ENCODE measurements around the gene SAYSD1. TPM values are rescaled to one million over a fixed set of nuclear protein-coding genes. Genes with fewer than 3 reads are reported as not detected.
"Not testable (repeated sequence)": the region's sequence is repeated elsewhere in the genome, so short reads cannot be mapped to it uniquely, and the experiment has no call there.

The SAYSD1 gene
- total and polyA plus RNA-seq, 9 donors = 10.1 to 12.9 (median 11.5) TPM

DNA sequence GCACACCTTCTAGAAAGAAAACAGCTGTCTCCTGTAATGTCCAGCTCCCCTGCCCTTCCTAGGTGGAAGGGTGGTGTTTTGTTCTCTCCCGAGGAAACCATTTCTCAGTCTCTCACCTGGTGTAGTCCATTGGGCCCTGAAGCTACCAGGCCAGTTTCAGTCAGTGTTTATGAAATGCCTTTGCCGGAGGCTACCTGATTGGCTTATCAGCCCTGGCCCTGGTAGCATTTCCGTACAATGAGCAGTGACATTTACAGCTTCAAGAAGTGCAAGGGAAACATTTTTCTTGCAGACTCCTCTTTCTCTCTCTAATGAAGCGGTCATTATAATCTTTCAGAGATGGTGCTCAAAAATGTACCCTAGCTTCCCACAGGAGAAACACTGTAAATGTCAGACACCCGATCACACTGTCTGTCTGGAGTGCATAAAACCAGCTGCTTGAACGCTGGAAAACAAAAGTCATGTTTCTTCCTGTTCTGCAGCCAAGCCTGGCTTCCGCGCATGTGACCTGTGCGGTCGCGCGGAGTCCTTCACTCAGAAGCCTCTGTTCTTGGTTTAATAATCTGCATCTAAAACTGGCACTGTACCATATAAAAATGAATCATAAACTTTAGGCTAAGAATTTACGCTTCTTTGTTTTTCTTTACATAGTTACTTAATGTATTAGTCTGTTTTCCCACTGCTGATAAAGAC, 28.4 kb upstream of the SAYSD1 start:
- Histone ChIP-seq H3K4me1 (ENCODE audit: control insufficient read depth, insufficient read depth, low read length) (no peaks in the 10 kb centered on the region), H3K4me3 (ENCODE audit: low read length) (no peak overlapping the region), H3K9me3 (replicated peaks; ENCODE audit: control insufficient read depth, low read depth, low read length) (no peaks in the 10 kb centered on the region), H3K27me3 (ENCODE audit: control insufficient read depth, insufficient read depth, low read length) (no peaks in the 10 kb centered on the region), H3K36me3 (ENCODE audit: control insufficient read depth, insufficient read depth, low read length) (no peaks in the 10 kb centered on the region), H3K27ac (ENCODE audit: low read length) (no peak overlapping the region)
- peak; percentile 5 for DNase-seq
- 45% methylated on average over 5 of the region's 13 CpGs for WGBS (ENCODE audit: insufficient coverage)

DNA sequence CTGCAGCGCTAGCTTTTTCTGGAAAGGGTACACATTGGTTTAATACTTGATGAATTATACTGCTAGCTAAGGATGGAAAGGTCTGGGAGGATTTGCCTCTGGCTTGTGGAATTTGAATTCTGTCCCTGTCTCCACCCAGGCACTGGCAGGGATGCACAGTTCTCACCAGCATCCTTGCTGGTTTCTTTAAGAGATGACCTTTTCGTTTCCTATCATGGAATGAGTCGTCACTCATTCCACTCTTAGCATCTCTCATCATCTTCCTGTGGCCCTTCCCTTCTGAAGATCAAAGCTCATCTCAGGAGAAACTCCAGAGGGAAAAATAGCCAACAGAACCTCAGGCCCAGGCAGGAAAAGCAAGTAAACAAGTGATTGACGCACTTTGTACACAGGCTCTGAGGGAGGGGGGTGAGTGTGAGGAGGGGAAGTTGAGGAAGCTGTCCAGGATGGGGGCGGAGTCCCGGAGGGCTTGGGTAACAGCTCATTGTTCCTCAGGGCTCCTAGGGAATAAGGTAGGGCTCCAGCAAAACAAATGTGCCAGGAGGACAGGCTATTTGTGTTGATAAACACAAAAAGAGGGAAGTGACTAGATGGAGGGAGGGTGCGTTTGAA, 25.7 kb upstream of the SAYSD1 start:
- DNase-seq = peak; percentile 2
- Histone ChIP-seq H3K4me1 (ENCODE audit: control insufficient read depth, insufficient read depth, low read length) (no peaks in the 10 kb centered on the region), H3K27me3 (ENCODE audit: control insufficient read depth, insufficient read depth, low read length) (no peaks in the 10 kb centered on the region), H3K4me3 (ENCODE audit: low read length) (no peak overlapping the region), H3K36me3 (ENCODE audit: control insufficient read depth, insufficient read depth, low read length) (no peaks in the 10 kb centered on the region), H3K9me3 (replicated peaks; ENCODE audit: control insufficient read depth, low read depth, low read length) (peaks cover 2% of the 10 kb centered on the region), H3K27ac (ENCODE audit: low read length) (no peak overlapping the region)
- WGBS (ENCODE audit: insufficient coverage) = 70% methylated on average over 4 of the region's 7 CpGs

DNA sequence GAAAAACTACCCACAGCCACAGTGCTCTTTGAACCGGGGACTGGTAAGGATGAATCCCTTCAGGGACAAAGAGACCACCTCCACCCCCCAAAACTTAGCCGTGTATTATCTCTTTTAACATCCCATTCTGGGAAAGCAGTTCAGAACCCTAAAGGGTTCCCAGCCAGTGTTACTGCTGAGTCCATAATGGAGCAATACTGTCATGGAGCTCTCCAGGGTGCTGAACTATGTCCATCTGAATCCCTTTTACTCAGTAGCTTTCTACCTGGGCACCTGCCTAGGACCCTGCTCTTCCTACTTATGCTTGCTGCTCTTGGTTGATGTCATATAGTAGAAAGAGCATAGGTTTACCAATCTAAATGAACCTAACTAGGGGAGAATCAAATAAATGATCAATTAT, 22.3 kb upstream of the SAYSD1 start:
- Histone ChIP-seq H3K27me3 (ENCODE audit: control insufficient read depth, insufficient read depth, low read length) (no peaks in the 10 kb centered on the region), H3K27ac (ENCODE audit: low read length) (no peak overlapping the region), H3K9me3 (replicated peaks; ENCODE audit: control insufficient read depth, low read depth, low read length) (peaks cover 2% of the 10 kb centered on the region), H3K4me3 (ENCODE audit: low read length) (no peak overlapping the region), H3K4me1 (ENCODE audit: control insufficient read depth, insufficient read depth, low read length) (no peaks in the 10 kb centered on the region), H3K36me3 (ENCODE audit: control insufficient read depth, insufficient read depth, low read length) (no peaks in the 10 kb centered on the region)
- 0% methylated on average over 1 of the region's 2 CpGs for WGBS (ENCODE audit: insufficient coverage)
- peak; percentile 73 for DNase-seq

DNA sequence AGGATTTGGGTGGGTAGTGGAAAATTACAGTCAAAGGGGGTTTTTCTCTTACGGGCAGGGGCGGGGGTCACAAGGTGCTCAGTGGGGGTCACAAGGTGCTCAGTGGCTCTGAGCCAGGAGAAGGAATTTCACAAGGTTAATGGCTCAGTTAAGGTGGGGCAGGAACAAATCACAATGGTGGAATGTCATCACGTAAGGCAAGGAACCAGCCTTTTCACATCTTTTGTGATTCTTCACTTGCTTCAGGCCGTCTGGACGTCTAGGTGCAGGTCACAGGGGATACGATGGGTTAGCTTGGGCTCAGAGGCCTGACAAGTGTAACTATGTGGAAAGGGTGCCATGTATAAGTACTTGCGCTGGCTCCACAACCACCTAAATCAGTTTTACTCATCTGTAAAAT, 21.2 kb upstream of the SAYSD1 start:
- not testable (repeated sequence) for H3K36me3 ChIP-seq (ENCODE audit: control insufficient read depth, insufficient read depth, low read length); H3K27me3 ChIP-seq (ENCODE audit: control insufficient read depth, insufficient read depth, low read length); DNase-seq; H3K4me3 ChIP-seq (ENCODE audit: low read length); H3K4me1 ChIP-seq (ENCODE audit: control insufficient read depth, insufficient read depth, low read length); H3K9me3 ChIP-seq (replicated peaks; ENCODE audit: control insufficient read depth, low read depth, low read length); H3K27ac ChIP-seq (ENCODE audit: low read length)
- WGBS (ENCODE audit: insufficient coverage) = 84% methylated on average over 2 of the region's 7 CpGs

DNA sequence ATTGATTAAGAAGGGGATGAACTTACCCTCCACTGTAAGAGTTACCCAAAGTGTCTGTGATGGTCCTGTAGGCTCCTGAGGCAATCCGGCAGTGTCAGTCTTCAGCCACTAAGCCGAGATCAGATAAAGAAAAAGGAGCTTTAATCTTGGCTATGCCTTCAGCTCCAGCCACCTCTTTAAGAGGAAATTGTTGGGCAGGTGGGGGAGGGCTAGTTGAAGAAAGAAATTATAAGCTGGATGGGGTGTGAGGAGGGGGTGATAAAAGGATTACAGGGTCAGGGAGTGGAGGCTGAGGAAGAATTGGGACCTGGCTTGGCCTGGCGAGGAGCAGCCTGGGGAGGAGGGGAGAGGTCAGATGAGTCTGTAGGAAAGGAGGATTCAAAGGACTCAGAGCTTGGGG, 19.8 kb upstream of the SAYSD1 start:
- H3K9me3 ChIP-seq (replicated peaks; ENCODE audit: control insufficient read depth, low read depth, low read length); H3K27me3 ChIP-seq (ENCODE audit: control insufficient read depth, insufficient read depth, low read length); H3K4me3 ChIP-seq (ENCODE audit: low read length); H3K27ac ChIP-seq (ENCODE audit: low read length); H3K4me1 ChIP-seq (ENCODE audit: control insufficient read depth, insufficient read depth, low read length); H3K36me3 ChIP-seq (ENCODE audit: control insufficient read depth, insufficient read depth, low read length); DNase-seq: not testable (repeated sequence)
- WGBS (ENCODE audit: insufficient coverage) = 47% methylated on average over 1 of the region's 3 CpGs

DNA sequence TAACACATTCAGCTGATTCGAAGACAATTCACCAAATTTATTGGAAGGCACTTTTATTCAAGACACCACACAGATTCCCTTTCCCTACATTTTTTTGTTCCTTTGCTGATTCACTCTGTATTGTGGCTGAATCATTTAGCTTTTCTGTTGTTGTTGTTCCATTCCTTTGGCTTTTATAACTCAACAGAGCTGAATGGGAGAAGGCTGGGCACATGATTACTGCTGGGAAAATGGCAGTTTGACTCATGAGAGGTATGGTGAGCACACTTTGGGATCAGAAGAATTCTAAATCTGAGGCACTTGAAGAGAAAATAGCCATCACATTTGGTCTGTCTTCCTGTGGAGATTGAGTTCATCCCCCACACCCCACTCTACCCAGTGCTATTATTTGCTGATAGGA, 15.7 kb upstream of the SAYSD1 start:
- no peak overlapping the region for H3K27ac ChIP-seq (ENCODE audit: low read length)
- DNase-seq = no peak
- no CpG with 5 or more reads among the region's 1 CpG for WGBS (ENCODE audit: insufficient coverage)
- H3K36me3 ChIP-seq (ENCODE audit: control insufficient read depth, insufficient read depth, low read length) = no peaks in the 10 kb centered on the region
- H3K4me1 ChIP-seq (ENCODE audit: control insufficient read depth, insufficient read depth, low read length) = no peaks in the 10 kb centered on the region
- H3K4me3 ChIP-seq (ENCODE audit: low read length) = no peak overlapping the region
- H3K9me3 ChIP-seq (replicated peaks; ENCODE audit: control insufficient read depth, low read depth, low read length) = no peaks in the 10 kb centered on the region
- H3K27me3 ChIP-seq (ENCODE audit: control insufficient read depth, insufficient read depth, low read length) = no peaks in the 10 kb centered on the region

DNA sequence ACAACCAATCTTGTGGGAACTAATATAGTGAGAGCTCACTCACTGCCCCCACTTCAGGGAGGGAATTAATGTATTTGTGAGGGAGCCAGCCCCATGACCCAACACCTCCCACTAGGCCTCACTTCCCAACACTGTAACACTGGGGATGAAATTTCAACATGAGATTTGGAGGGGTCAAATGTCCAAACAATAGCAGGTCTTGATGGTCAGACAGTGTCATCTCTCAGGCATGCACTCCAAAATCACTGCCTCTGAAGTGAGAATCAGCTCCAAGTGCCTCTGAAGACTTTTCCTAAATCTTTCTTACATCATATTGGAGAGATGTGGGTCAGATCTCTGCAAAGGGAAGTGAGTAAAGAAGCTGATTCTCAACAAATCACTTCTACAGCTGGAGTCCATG, 13.8 kb upstream of the SAYSD1 start:
- no peaks in the 10 kb centered on the region for H3K4me1 ChIP-seq (ENCODE audit: control insufficient read depth, insufficient read depth, low read length)
- H3K27me3 ChIP-seq (ENCODE audit: control insufficient read depth, insufficient read depth, low read length) = no peaks in the 10 kb centered on the region
- H3K9me3 ChIP-seq (replicated peaks; ENCODE audit: control insufficient read depth, low read depth, low read length) = no peaks in the 10 kb centered on the region

DNA sequence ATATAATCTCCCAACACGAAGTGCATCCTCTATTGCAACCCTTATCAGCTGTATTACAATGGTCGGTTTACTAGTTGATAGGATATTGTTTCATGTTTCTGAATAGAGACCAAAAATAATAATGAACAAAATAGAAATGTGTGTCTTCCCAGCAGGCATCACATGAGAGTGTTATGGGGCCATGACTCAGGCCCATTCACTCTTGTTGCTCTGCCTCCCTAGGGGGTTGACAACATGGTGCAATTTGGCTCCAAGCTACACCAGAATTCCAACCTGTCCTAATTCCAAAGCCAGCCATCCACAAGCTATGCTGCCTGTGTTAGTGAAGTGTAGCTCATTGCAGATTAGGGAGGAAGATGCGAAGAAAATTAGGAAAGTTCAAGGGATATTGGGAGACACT, 13.1 kb upstream of the SAYSD1 start:
- no peak for DNase-seq
- Histone ChIP-seq H3K27me3 (ENCODE audit: control insufficient read depth, insufficient read depth, low read length) (no peaks in the 10 kb centered on the region), H3K36me3 (ENCODE audit: control insufficient read depth, insufficient read depth, low read length) (no peaks in the 10 kb centered on the region), H3K27ac (ENCODE audit: low read length) (no peak overlapping the region), H3K9me3 (replicated peaks; ENCODE audit: control insufficient read depth, low read depth, low read length) (no peaks in the 10 kb centered on the region), H3K4me3 (ENCODE audit: low read length) (no peak overlapping the region), H3K4me1 (ENCODE audit: control insufficient read depth, insufficient read depth, low read length) (no peaks in the 10 kb centered on the region)
- WGBS (ENCODE audit: insufficient coverage) = 100% methylated on average over 1 of the region's 3 CpGs

More for the DNA sequence above, 13.8 kb upstream of the SAYSD1 start:
- DNase-seq = no peak
- Histone ChIP-seq H3K4me3 (ENCODE audit: low read length) (no peak overlapping the region), H3K27ac (ENCODE audit: low read length) (no peak overlapping the region), H3K36me3 (ENCODE audit: control insufficient read depth, insufficient read depth, low read length) (no peaks in the 10 kb centered on the region)

DNA sequence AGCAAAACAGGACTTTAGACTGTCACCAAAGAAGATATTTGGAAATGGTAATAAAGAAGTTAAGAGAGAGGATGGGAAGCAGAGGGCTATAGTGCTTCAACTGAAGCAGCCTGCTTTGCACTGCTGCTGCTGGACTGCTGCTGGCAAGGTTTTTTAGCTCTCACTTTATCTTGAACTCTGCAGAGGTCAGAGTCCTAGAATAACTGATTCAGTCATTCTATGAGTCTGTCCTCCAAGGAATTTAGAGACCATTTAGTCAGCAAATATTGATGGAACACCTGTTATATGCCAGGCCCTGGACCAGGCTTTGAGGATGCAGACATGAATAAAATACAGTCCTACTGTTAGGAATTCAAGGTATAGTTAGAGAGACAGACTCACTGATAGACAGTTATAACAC, 9.1 kb upstream of the SAYSD1 start:
- no peaks in the 10 kb centered on the region for H3K27me3 ChIP-seq (ENCODE audit: control insufficient read depth, insufficient read depth, low read length)
- no peaks in the 10 kb centered on the region for H3K36me3 ChIP-seq (ENCODE audit: control insufficient read depth, insufficient read depth, low read length)
- no peaks in the 10 kb centered on the region for H3K9me3 ChIP-seq (replicated peaks; ENCODE audit: control insufficient read depth, low read depth, low read length)
- no peaks in the 10 kb centered on the region for H3K4me1 ChIP-seq (ENCODE audit: control insufficient read depth, insufficient read depth, low read length)
- DNase-seq = no peak
- H3K27ac ChIP-seq (ENCODE audit: low read length) = no peak overlapping the region
- no peak overlapping the region for H3K4me3 ChIP-seq (ENCODE audit: low read length)

DNA sequence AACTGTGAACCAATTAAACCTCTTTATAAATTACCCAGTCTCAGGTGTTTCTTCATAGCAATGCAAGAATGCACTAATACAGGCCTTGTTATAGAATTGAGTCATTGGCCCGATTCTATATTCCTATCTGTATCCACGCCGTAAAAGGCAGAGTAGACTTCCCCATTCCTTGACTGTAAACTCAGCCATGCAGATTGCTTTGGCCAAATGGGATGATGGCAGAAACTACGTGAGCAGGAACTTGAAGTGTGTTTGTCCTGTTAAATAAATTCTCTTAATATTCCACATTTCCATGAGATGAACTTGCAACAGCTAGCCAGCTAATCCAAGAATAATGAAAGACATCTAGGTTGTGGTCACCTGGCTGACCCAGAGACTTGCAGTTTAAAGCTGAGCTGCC, 3.9 kb upstream of the SAYSD1 start:
- H3K9me3 ChIP-seq (replicated peaks; ENCODE audit: control insufficient read depth, low read depth, low read length) = no peaks in the 10 kb centered on the region
- H3K27me3 ChIP-seq (ENCODE audit: control insufficient read depth, insufficient read depth, low read length) = peaks cover 2% of the 10 kb centered on the region
- no peak overlapping the region for H3K27ac ChIP-seq (ENCODE audit: low read length)
- H3K4me1 ChIP-seq (ENCODE audit: control insufficient read depth, insufficient read depth, low read length) = peaks cover 8% of the 10 kb centered on the region
- H3K36me3 ChIP-seq (ENCODE audit: control insufficient read depth, insufficient read depth, low read length) = no peaks in the 10 kb centered on the region
- no CpG with 5 or more reads among the region's 4 CpGs for WGBS (ENCODE audit: insufficient coverage)
- H3K4me3 ChIP-seq (ENCODE audit: low read length) = no peak overlapping the region
- no peak for DNase-seq

DNA sequence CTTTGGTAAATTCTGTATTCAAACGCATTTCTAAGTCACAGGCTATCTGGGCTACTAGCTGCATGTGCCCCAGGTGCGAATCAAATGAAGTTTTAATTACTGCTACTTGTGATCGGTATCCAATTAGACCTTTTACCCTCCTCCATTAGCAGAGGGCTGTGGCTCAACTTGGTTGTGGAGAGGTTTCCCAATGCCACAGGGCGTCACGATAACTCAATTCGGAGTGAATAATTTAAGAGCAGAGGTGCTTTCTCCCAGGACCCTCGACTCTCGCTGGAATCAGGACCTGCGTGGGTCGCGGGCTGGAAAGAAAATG, 640 bp downstream of the SAYSD1 start:
- 3% methylated on average over 8 of the region's 11 CpGs for WGBS (ENCODE audit: insufficient coverage)
- H3K27ac ChIP-seq (ENCODE audit: low read length) = peak overlapping the region; percentile 96
- peak overlapping the region; percentile 88 for H3K4me3 ChIP-seq (ENCODE audit: low read length)
- peaks cover 2% of the 10 kb centered on the region for H3K27me3 ChIP-seq (ENCODE audit: control insufficient read depth, insufficient read depth, low read length)
- no peak for DNase-seq
- H3K4me1 ChIP-seq (ENCODE audit: control insufficient read depth, insufficient read depth, low read length) = peaks cover 8% of the 10 kb centered on the region
- no peaks in the 10 kb centered on the region for H3K9me3 ChIP-seq (replicated peaks; ENCODE audit: control insufficient read depth, low read depth, low read length)
- H3K36me3 ChIP-seq (ENCODE audit: control insufficient read depth, insufficient read depth, low read length) = peaks cover 9% of the 10 kb centered on the region

All from muscle of leg (tissue), 11 donors.